Suprapubic skin (tissue), 3 donors: Measurements from ENCODE around the gene PREP.

Experiments
- CTCF ChIP-seq, 2 donors: fragments of 200-600 bp in 1 of 2; fragments of 450-650 bp in 1 of 2; sonication (generic) in 1 of 2; IDR thresholded peaks; one replicate each; pipeline ENCODE4 v1.5.1; 2016 to 2019; ENCODE audit warnings: antibody characterized with exemption in 2 of 2, mild to moderate bottlenecking in 1 of 2, moderate library complexity in 1 of 2
- POLR2AphosphoS5 ChIP-seq, 3 donors: sonication (generic); formaldehyde crosslinking; IDR thresholded peaks; one replicate each; pipeline ENCODE4 v1.6.1; 2017; ENCODE audit warnings: antibody characterized with exemption in 3 of 3

GRCh38 chr6:105263685-105264610, 138.9 kb downstream of the PREP start:
- TF ChIP-seq CTCF (IDR thresholded peaks at IDR 0.05) (no peak), POLR2AphosphoS5 (IDR thresholded peaks at IDR 0.05) (no peak)
